Activated CD8-positive, alpha-beta T cell treated with anti-CD3 and anti-CD28 coated beads, Interleukin-2, amount 10 ng/mL, durations not matched to agents 7 days and 5 days (primary cell): ENCODE results near the gene MYL7. TPM values are rescaled to one million over a fixed set of nuclear protein-coding genes. Genes with fewer than 3 reads are reported as not detected.

Source experiments
- ATAC-seq: fragments of 150-1000 bp; cut with Tn5 transposase; one replicate; pipeline ENCODE4 v1.10.0; 2021; ENCODE audit warnings: moderate library complexity
- CTCF ChIA-PET: fragments of 350-600 bp; sonication (Branson Sonifier 250); formaldehyde crosslinking; loops from one replicate; lab custom pipeline; 2021; ENCODE audit warnings: antibody characterized with exemption; lab: Charles Lee
- POLR2A ChIA-PET: fragments of 350-600 bp; sonication (Branson Sonifier 250); formaldehyde crosslinking; loops from one replicate; lab custom pipeline; 2021; ENCODE audit warnings: antibody characterized with exemption; lab: Charles Lee
- DNase-seq: peaks from one replicate; pipeline ENCODE4 v3.0.0-alpha.2; 2020
- H3K27ac Mint-ChIP-seq: one replicate; pipeline ENCODE4 v1.8.0; 2021; ENCODE audit warnings: mild to moderate bottlenecking, mixed read lengths
- H3K27me3 Mint-ChIP-seq: one replicate; pipeline ENCODE4 v1.8.0; 2021; ENCODE audit warnings: low read depth, mixed read lengths
- H3K36me3 Mint-ChIP-seq: one replicate; pipeline ENCODE4 v1.8.0; 2021; ENCODE audit warnings: low read depth, mixed read lengths
- H3K4me1 Mint-ChIP-seq: one replicate; pipeline ENCODE4 v1.8.0; 2021; ENCODE audit warnings: low read depth, mixed read lengths
- H3K4me3 Mint-ChIP-seq: one replicate; pipeline ENCODE4 v1.8.0; 2021; ENCODE audit warnings: mild to moderate bottlenecking, mixed read lengths
- H3K9me3 Mint-ChIP-seq: one replicate; pipeline ENCODE4 v1.8.0; 2022; ENCODE audit warnings: mixed read lengths; ENCODE audit not compliant: insufficient read depth
- total RNA-seq, 2 experiments: library from RNA; stranded (reverse); gene quantifications; one replicate each; pipeline ENCODE4 v1.2.3, GENCODE V29; 2021

The MYL7 gene
- total RNA-seq, 2 experiments from 2014 or later: not detected

- CTCF ChIA-PET: no interaction called here
- H3K4me3 Mint-ChIP-seq: no peak overlapping the region
- POLR2A ChIA-PET: no interaction called here
- no peak overlapping the region for H3K27ac Mint-ChIP-seq
- DNase-seq (no peak), ATAC-seq (no peak)
- H3K36me3 Mint-ChIP-seq: no peaks in the 10 kb centered on the region
- no peaks in the 10 kb centered on the region for H3K9me3 Mint-ChIP-seq
- H3K27me3 Mint-ChIP-seq: peaks cover 14% of the 10 kb centered on the region
- H3K4me1 Mint-ChIP-seq: peaks cover 4% of the 10 kb centered on the region
These were observed 21.8 kb upstream of the MYL7 start for GRCh38 chr7:44162785-44163395.

DNA sequence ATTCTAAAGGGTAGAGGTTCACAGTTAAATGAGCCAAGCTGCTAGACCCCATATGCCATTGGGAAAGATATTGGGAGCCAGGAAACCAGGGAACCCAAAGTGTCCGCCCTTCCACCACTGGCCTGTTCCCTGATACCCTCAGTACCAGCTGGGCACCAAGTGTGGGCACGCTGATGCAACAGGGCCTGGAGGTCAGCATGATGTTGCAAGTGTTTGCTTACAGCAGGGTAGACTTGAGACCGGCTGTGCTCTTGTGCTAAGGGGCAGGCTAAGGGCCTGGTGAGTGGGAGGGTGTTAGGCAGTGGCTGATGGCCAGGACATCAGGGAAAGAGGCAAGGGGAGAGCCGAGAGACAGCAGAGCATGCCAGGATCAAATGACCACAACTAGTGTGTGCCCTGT, 21.0 kb upstream of the MYL7 start:
- DNase-seq (no peak), ATAC-seq (no peak)
- H3K4me1 Mint-ChIP-seq: no peaks in the 10 kb centered on the region
- ChIA-PET POLR2A (no interaction called here), CTCF (no interaction called here)
- no peak overlapping the region for H3K27ac Mint-ChIP-seq
- no peak overlapping the region for H3K4me3 Mint-ChIP-seq
- H3K27me3 Mint-ChIP-seq: peaks cover 14% of the 10 kb centered on the region
- no peaks in the 10 kb centered on the region for H3K36me3 Mint-ChIP-seq
- no peaks in the 10 kb centered on the region for H3K9me3 Mint-ChIP-seq

- CTCF ChIA-PET: no interaction called here
These were observed 20.2 kb upstream of the MYL7 start for GRCh38 chr7:44161371-44161770.

DNA sequence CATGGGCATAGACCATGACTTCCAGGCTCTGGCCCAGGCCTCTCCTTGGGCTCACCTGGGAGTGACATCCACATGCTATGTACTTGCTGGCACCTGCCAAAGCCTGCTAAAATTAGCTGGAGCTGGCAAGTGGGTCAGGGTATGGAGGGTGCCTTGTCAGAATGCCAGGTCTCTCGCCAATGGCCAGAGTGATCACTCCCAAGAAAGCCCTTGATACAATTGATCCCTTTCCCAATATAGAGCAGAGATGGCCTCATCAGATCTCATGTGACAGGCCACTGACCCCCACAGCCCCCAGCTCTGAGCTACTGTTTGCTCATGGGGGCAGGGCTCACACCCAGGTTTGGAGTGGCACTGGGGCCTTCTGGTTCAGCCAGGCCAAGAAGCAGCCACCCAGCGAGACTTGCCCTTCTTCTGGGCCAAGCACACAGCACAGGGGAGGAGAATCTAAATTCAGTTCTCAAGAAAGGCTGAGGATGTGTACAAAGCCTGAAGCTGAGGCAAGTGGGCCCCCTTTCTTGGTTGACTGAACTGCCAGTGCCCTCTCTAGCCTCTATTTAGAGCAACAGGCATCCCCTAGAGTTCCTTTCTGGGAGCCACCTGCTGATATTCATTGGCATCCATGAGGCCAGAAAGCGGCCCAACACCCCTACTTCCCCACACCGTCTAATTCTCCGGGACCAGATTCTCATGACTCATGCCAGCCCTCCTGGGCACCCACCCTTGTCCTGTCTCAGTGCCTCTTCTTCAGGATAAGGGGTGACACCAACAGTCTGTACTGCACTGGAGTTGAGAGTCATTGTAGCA, 18.9 kb upstream of the MYL7 start:
- ATAC-seq: no peak
- no peak overlapping the region for H3K4me3 Mint-ChIP-seq
- CTCF ChIA-PET: no interaction called here
- H3K27me3 Mint-ChIP-seq: peaks cover 16% of the 10 kb centered on the region
- no peak for DNase-seq
- H3K9me3 Mint-ChIP-seq: no peaks in the 10 kb centered on the region
- no peaks in the 10 kb centered on the region for H3K4me1 Mint-ChIP-seq
- no peak overlapping the region for H3K27ac Mint-ChIP-seq
- no peaks in the 10 kb centered on the region for H3K36me3 Mint-ChIP-seq
- POLR2A ChIA-PET: no interaction called here

More at GRCh38 chr7:44161371-44161770, 20.2 kb upstream of the MYL7 start:
- Mint-ChIP-seq H3K4me1 (no peaks in the 10 kb centered on the region), H3K4me3 (no peak overlapping the region), H3K9me3 (no peaks in the 10 kb centered on the region), H3K27ac (no peak overlapping the region), H3K36me3 (no peaks in the 10 kb centered on the region), H3K27me3 (peaks cover 14% of the 10 kb centered on the region)
- POLR2A ChIA-PET: no interaction called here
- DNase-seq (no peak), ATAC-seq (no peak)

DNA sequence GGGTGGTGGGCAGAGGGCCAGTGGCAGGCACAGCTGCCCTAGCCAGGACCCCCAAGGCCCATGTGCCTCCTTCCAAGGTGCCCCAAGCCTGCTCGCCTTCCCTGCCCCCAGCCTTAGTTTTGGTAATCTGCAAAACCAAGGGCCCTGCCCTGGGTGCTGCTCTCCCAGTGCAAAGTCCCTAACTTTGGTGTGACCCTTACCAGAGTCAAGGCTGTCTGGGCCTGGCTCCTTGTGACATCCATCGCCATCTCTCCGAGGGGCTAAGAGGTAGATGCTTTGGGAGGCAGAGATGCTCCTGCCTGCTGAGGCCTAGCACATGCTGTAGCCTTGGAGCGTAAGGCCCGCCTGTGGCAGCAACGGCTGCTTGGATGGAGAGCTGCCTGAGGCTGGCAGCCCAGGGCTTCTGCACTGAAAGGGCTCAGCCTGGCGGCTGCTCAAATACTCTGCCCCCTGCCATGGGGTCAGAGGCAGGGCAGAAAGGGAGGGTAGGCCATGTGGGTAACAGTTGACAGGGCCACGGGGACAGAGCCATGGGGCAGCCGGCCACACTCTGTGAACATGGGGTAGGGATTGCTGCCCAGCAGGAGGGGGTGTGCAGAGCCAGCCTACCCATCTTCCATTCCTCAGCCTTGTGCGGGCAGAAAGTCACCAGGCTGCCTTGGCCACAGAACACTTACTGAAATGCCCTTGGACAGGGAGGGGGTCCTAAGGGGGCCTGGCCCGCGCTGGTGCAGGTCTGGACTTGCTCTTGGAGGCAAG, 17.9 kb upstream of the MYL7 start:
- Mint-ChIP-seq H3K27me3 (peaks cover 9% of the 10 kb centered on the region), H3K36me3 (no peaks in the 10 kb centered on the region), H3K9me3 (no peaks in the 10 kb centered on the region), H3K4me3 (no peak overlapping the region), H3K27ac (no peak overlapping the region), H3K4me1 (no peaks in the 10 kb centered on the region)
- ChIA-PET CTCF (no interaction called here), POLR2A (no interaction called here)
- ATAC-seq: no peak
- no peak for DNase-seq

- ChIA-PET CTCF (no interaction called here), POLR2A (no interaction called here)
- ATAC-seq (no peak), DNase-seq (no peak)
- H3K36me3 Mint-ChIP-seq: no peaks in the 10 kb centered on the region
- H3K27ac Mint-ChIP-seq: no peak overlapping the region
- H3K27me3 Mint-ChIP-seq: peaks cover 7% of the 10 kb centered on the region
- H3K4me1 Mint-ChIP-seq: no peaks in the 10 kb centered on the region
- H3K9me3 Mint-ChIP-seq: no peaks in the 10 kb centered on the region
- H3K4me3 Mint-ChIP-seq: no peak overlapping the region
These were observed 17.2 kb upstream of the MYL7 start for GRCh38 chr7:44158096-44158872.

DNA sequence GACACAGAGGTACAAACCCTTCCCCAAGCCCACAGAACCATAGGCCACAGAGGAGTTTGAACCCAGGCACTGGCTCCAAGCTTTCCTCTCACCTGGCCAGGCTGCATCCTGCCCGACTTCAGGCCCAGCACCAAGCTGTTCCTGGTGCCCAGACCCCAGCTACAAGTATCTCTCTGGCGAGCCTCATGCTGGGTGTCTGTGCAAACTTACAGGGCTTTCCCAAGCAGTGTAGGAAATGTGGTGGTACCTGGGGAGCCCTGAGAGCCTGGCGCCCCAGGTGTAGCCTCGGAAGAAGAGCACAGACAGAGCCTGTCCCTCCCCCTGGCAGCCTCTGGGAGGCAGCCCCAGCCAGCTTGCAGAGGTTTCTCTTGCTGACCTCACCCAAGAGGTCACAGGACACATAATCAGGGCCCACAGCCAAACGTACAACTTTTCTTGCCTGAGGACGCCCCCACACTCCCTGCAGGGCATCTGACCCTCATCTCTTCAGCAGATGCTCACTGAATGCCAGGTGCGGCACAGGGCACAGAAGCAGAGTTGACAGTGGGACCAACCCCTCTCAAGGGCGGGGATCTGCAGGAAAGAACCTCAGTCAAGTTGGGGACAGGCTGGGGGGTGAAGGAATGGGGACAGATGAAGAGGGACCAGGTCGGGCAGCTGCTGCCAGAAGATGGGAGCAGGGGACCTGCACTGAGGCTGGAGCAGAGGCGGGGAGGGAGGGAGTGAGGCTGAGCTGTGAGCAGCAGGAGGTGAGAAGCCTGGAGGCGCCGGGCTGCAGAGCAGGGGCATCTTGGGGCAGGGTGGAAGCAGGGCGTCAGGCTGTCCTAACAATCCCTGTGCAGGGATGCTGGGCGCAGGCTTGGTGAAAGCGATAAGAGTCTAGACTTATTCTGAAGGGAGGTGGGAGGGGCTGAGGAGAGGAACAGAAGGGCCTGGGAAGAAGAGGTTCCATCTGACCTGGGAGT, 16.3 kb upstream of the MYL7 start:
- ChIA-PET POLR2A (no interaction called here), CTCF (no interaction called here)
- DNase-seq (no peak), ATAC-seq (no peak)
- Mint-ChIP-seq H3K36me3 (no peaks in the 10 kb centered on the region), H3K9me3 (no peaks in the 10 kb centered on the region), H3K4me3 (no peak overlapping the region), H3K27me3 (peaks cover 2% of the 10 kb centered on the region), H3K4me1 (no peaks in the 10 kb centered on the region), H3K27ac (no peak overlapping the region)

DNA sequence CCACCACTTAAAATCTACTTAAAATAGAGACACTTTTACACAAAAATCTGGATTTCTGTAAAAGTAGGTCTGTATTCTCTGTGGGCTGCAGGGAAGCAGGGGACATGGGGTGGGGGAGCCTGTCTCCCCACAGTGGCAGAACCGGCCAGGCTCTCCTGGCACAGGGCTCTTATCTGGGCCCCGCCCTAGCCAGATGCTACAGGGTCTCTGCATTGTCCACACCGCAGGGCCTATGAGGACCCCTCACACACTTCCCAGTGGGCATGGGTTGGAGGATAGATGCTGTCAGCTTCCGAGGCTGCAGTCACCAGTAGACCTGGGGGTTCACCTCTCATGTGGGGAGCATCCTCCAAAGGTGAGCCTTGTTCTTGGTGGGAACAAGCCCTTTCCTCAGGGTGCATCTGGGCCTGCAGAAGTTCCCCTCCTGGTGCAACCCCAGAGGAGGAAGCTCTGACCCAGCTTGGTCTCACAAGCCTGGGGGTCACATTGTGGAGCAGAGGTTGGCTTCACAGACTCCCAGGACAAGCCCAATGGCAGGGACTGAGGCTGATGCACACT, 15.4 kb upstream of the MYL7 start:
- Mint-ChIP-seq H3K4me1 (no peaks in the 10 kb centered on the region), H3K27ac (no peak overlapping the region), H3K36me3 (no peaks in the 10 kb centered on the region), H3K4me3 (no peak overlapping the region), H3K27me3 (peaks cover 2% of the 10 kb centered on the region), H3K9me3 (no peaks in the 10 kb centered on the region)
- POLR2A ChIA-PET: no interaction called here
- no peak for ATAC-seq
- CTCF ChIA-PET: no interaction called here
- DNase-seq: no peak

DNA sequence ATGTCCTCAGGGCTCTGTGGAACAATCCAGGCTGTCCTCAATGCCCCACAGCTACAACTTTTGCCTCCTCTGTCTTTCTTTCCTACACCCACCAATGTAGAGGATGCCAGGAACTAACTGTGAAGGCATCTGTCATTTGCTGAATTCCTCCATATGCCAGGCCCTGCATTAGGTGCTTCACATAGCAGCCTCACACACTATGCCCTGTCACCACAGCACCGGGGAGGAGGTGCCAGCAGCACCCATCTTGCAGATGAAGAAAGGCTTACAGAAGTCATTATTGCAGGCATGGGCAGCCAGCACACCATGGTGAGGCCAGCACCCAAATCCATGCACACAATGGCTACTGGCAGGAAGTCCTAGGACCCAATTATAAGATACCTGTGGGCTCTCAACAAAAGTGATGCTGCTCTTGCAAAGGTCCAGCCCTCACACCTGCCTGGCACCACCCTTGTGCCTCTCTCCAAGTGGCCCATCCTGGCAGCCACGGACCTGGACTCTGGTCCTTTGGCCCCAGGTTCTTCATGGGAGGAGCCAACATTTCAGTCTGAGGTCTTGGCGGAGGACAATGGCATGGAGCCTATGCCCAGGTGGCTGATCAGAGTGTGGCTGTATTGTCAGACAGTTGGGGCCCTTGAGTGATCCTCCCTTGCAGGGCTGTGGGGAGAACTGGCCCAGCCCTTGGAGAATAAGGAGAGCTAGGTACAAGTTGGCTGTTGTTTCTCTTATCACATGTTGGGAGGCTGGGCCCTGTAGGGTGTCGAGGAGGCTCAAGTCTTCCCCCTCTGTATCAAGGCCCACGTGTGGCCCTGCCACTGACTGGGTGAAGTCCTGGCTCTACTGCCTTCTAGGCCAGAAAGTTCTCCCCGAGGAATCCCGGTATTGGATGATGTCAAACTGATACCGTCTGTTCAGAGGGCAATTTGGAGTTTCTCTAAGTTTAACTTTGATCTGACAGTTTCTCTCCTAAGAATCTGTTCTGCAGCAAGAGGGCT, 14.4 kb upstream of the MYL7 start:
- Mint-ChIP-seq H3K36me3 (no peaks in the 10 kb centered on the region), H3K27ac (no peak overlapping the region), H3K4me1 (no peaks in the 10 kb centered on the region), H3K4me3 (no peak overlapping the region), H3K9me3 (no peaks in the 10 kb centered on the region), H3K27me3 (peaks cover 2% of the 10 kb centered on the region)
- no peak for ATAC-seq
- CTCF ChIA-PET: no interaction called here
- DNase-seq: no peak
- POLR2A ChIA-PET: no interaction called here

GRCh38 chr7:44154703-44155102, 13.6 kb upstream of the MYL7 start:
- POLR2A ChIA-PET: interaction anchor here (0.6 kb wide), 1 partner anchor 32 kb away, joined by 3 read pairs; no protein-coding TSS in a partner anchor
- ATAC-seq (no peak), DNase-seq (no peak)
- no peak overlapping the region for H3K27ac Mint-ChIP-seq
- H3K27me3 Mint-ChIP-seq: peaks cover 2% of the 10 kb centered on the region
- no peaks in the 10 kb centered on the region for H3K4me1 Mint-ChIP-seq
- H3K36me3 Mint-ChIP-seq: no peaks in the 10 kb centered on the region
- no peak overlapping the region for H3K4me3 Mint-ChIP-seq
- CTCF ChIA-PET: no interaction called here
- H3K9me3 Mint-ChIP-seq: no peaks in the 10 kb centered on the region
